ENCODE measurements around the gene RELN. TPM values are rescaled to one million over a fixed set of nuclear protein-coding genes. Genes with fewer than 3 reads are reported as not detected.

Gene RELN
- total RNA-seq, 1 donor from 2014 or later = 0.11 TPM

- H3K9me3 ChIP-seq = no peaks in the 10 kb centered on the region
- H3K4me3 ChIP-seq = no peak overlapping the region
- no peaks in the 10 kb centered on the region for H3K4me1 ChIP-seq
- TF ChIP-seq CTCF (IDR thresholded peaks at IDR 0.05) = no peak
- no peak for DNase-seq (ENCODE audit: low spot score in 2 of 2)
- no peaks in the 10 kb centered on the region for H3K36me3 ChIP-seq
- no peak overlapping the region for H3K27ac ChIP-seq
- intact Hi-C loops (cut with DNase I) = no loop called here
- H3K27me3 ChIP-seq = no peaks in the 10 kb centered on the region
Observed at GRCh38 chr7:103966593-103967277, 22.7 kb downstream of the RELN start.

- H3K27me3 ChIP-seq = no peaks in the 10 kb centered on the region
- H3K4me1 ChIP-seq = no peaks in the 10 kb centered on the region
- no peak for TF ChIP-seq CTCF (IDR thresholded peaks at IDR 0.05)
- H3K36me3 ChIP-seq = no peaks in the 10 kb centered on the region
- no peak overlapping the region for H3K4me3 ChIP-seq
- DNase-seq (ENCODE audit: low spot score in 2 of 2) = no peak
- H3K27ac ChIP-seq = no peak overlapping the region
- H3K9me3 ChIP-seq = no peaks in the 10 kb centered on the region
- intact Hi-C loops (cut with DNase I) = no loop called here
Observed at GRCh38 chr7:103964269-103964668, 25.2 kb downstream of the RELN start.

GRCh38 chr7:103962070-103962469 lies 27.4 kb downstream of the RELN start:
- no peak for TF ChIP-seq CTCF (IDR thresholded peaks at IDR 0.05)
- no peaks in the 10 kb centered on the region for H3K36me3 ChIP-seq
- H3K27me3 ChIP-seq = no peaks in the 10 kb centered on the region
- H3K4me3 ChIP-seq = no peak overlapping the region
- H3K4me1 ChIP-seq = no peaks in the 10 kb centered on the region
- DNase-seq (ENCODE audit: low spot score in 2 of 2) = no peak
- H3K27ac ChIP-seq = no peak overlapping the region
- H3K9me3 ChIP-seq = no peaks in the 10 kb centered on the region
- intact Hi-C loops (cut with DNase I) = no loop called here

GRCh38 chr7:103958284-103958818 lies 31.1 kb downstream of the RELN start:
- Histone ChIP-seq H3K4me3 (no peak overlapping the region), H3K9me3 (no peaks in the 10 kb centered on the region), H3K27me3 (no peaks in the 10 kb centered on the region), H3K36me3 (no peaks in the 10 kb centered on the region), H3K4me1 (no peaks in the 10 kb centered on the region), H3K27ac (no peak overlapping the region)
- TF ChIP-seq CTCF (IDR thresholded peaks at IDR 0.05) = no peak
- no peak for DNase-seq (ENCODE audit: low spot score in 2 of 2)
- intact Hi-C loops (cut with DNase I) = no loop called here

GRCh38 chr7:103955985-103956384 lies 33.5 kb downstream of the RELN start:
- no peak for DNase-seq (ENCODE audit: low spot score in 2 of 2)
- intact Hi-C loops (cut with DNase I) = no loop called here
- Histone ChIP-seq H3K36me3 (no peaks in the 10 kb centered on the region), H3K27me3 (no peaks in the 10 kb centered on the region), H3K4me3 (no peak overlapping the region), H3K4me1 (no peaks in the 10 kb centered on the region), H3K9me3 (no peaks in the 10 kb centered on the region), H3K27ac (no peak overlapping the region)
- TF ChIP-seq CTCF (IDR thresholded peaks at IDR 0.05) = no peak
